ENCODE results near the gene TMCC1. TPM values are rescaled to one million over a fixed set of nuclear protein-coding genes. Genes with fewer than 3 reads are reported as not detected.

The TMCC1 gene
- total RNA-seq, 2 experiments from 2014 or later, result 33.3 to 33.8 TPM

DNA sequence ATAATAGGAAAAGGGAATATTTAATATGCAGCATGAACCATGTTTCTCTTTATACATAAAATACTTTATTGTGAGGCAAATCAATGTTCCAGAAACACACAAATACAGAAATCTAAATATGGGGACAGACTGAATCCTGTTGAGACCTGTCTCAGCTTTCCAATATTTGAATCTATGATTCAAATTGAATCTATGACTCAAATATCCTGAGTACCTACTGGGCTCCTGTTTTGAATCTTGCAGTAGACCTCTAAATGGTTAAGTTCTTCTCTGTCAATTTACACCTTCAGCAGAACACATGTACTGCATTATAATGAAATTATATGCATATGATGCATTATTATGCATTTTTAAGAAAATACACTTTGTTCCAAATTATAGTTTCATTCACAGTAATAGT lies 143.8 kb downstream of the TMCC1 start:
- Mint-ChIP-seq H3K36me3 (ENCODE audit: low read depth) (peaks cover 16% of the 10 kb centered on the region), H3K27me3 (no peaks in the 10 kb centered on the region), H3K27ac (no peak overlapping the region), H3K9me3 (peaks cover 7% of the 10 kb centered on the region), H3K4me1 (ENCODE audit: low read depth) (peaks cover 19% of the 10 kb centered on the region), H3K4me3 (no peak overlapping the region)
- no peaks in the 10 kb centered on the region for H3K27me3 ChIP-seq (ENCODE audit: control insufficient read depth in 1 of 2, insufficient read depth in 2 of 2, low read length in 2 of 2)
- peaks cover 0 to 9% of the 10 kb centered on the region in 2 experiments for H3K9me3 ChIP-seq (ENCODE audit: control insufficient read depth in 1 of 2, insufficient read depth in 1 of 2, low read length in 2 of 2)
- DNase-seq (no peak), ATAC-seq (ENCODE audit: poor library complexity) (no peak)
- H3K36me3 ChIP-seq (ENCODE audit: insufficient read depth, low read length), result no peaks in the 10 kb centered on the region
- intact Hi-C loops (cut with DNase I, micrococcal nuclease), result no loop called here
- H3K4me1 ChIP-seq (ENCODE audit: insufficient read depth, low read length), result no peaks in the 10 kb centered on the region
- ChIA-PET POLR2A (no interaction called here), CTCF (no interaction called here)
- no peak overlapping the region for H3K4me3 ChIP-seq (ENCODE audit: low read length)
- no peak overlapping the region for H3K27ac ChIP-seq (ENCODE audit: low read depth in 1 of 2, low read length in 2 of 2)
- TF ChIP-seq, protein P1, sequence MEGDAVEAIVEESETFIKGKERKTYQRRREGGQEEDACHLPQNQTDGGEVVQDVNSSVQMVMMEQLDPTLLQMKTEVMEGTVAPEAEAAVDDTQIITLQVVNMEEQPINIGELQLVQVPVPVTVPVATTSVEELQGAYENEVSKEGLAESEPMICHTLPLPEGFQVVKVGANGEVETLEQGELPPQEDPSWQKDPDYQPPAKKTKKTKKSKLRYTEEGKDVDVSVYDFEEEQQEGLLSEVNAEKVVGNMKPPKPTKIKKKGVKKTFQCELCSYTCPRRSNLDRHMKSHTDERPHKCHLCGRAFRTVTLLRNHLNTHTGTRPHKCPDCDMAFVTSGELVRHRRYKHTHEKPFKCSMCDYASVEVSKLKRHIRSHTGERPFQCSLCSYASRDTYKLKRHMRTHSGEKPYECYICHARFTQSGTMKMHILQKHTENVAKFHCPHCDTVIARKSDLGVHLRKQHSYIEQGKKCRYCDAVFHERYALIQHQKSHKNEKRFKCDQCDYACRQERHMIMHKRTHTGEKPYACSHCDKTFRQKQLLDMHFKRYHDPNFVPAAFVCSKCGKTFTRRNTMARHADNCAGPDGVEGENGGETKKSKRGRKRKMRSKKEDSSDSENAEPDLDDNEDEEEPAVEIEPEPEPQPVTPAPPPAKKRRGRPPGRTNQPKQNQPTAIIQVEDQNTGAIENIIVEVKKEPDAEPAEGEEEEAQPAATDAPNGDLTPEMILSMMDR (IDR thresholded peaks at IDR 0.05), result no peak

DNA sequence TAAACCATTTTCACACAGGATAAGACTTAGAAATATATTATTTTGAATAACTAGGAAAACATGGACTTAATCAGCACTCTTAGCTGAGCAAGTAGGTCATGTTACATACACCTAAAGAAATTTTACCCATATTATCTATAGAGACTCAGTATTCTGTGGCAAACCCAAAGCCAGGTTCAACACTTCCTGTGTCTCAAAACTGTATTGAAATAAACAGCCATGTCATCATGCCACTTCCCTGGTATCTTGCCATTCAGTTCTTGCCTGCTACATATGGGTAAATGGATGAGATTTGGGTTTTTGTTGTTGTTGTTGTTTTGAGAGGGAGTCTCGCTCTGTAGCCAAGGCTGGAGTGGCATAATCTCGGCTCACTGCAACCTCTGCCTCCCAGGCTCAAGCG lies 145.5 kb downstream of the TMCC1 start:
- TF ChIP-seq, protein P1 (IDR thresholded peaks at IDR 0.05), result no peak
- H3K4me3 Mint-ChIP-seq, result no peak overlapping the region
- no peak for ATAC-seq (ENCODE audit: poor library complexity)
- no peaks in the 10 kb centered on the region for H3K36me3 ChIP-seq (ENCODE audit: insufficient read depth, low read length)
- peaks cover 0 to 5% of the 10 kb centered on the region in 2 experiments for H3K9me3 ChIP-seq (ENCODE audit: control insufficient read depth in 1 of 2, insufficient read depth in 1 of 2, low read length in 2 of 2)
- H3K4me1 Mint-ChIP-seq (ENCODE audit: low read depth), result peaks cover 24% of the 10 kb centered on the region
- peaks cover 4% of the 10 kb centered on the region for H3K9me3 Mint-ChIP-seq
- H3K4me3 ChIP-seq (ENCODE audit: low read length), result no peak overlapping the region
- no peaks in the 10 kb centered on the region for H3K27me3 Mint-ChIP-seq
- no peak for DNase-seq
- no peaks in the 10 kb centered on the region for H3K27me3 ChIP-seq (ENCODE audit: control insufficient read depth in 1 of 2, insufficient read depth in 2 of 2, low read length in 2 of 2)
- no peak overlapping the region for H3K27ac ChIP-seq (ENCODE audit: low read depth in 1 of 2, low read length in 2 of 2)
- H3K36me3 Mint-ChIP-seq (ENCODE audit: low read depth), result peaks cover 5% of the 10 kb centered on the region
- CTCF ChIA-PET, result no interaction called here
- POLR2A ChIA-PET, result no interaction called here
- no peak overlapping the region for H3K27ac Mint-ChIP-seq
- no peaks in the 10 kb centered on the region for H3K4me1 ChIP-seq (ENCODE audit: insufficient read depth, low read length)
- intact Hi-C loops (cut with DNase I, micrococcal nuclease), result no loop called here

DNA sequence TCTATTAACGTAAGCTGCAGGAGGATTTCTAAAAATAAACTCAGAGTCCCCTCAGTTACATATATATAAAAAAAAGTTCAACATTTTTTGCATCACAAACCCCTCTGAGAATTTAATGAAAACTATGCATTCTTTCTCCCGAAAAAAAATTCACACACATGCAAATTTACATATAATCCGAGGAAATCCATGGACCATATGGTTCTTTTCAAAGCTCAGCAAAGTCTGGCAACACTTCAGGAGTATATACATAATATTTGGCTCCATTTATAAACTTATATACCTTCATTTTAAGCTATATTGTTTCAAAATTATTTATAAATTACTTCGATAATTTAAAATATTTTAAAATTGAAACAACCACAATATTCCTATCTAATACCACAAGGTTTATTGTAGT lies 146.4 kb downstream of the TMCC1 start:
- Histone ChIP-seq H3K9me3 (ENCODE audit: control insufficient read depth in 1 of 2, insufficient read depth in 1 of 2, low read length in 2 of 2) (no peaks in the 10 kb centered on the region), H3K27me3 (ENCODE audit: control insufficient read depth in 1 of 2, insufficient read depth in 2 of 2, low read length in 2 of 2) (no peaks in the 10 kb centered on the region), H3K4me1 (ENCODE audit: insufficient read depth, low read length) (no peaks in the 10 kb centered on the region), H3K36me3 (ENCODE audit: insufficient read depth, low read length) (no peaks in the 10 kb centered on the region), H3K27ac (ENCODE audit: low read depth in 1 of 2, low read length in 2 of 2) (no peak overlapping the region), H3K4me3 (ENCODE audit: low read length) (no peak overlapping the region)
- Mint-ChIP-seq H3K27ac (no peak overlapping the region), H3K27me3 (no peaks in the 10 kb centered on the region), H3K9me3 (no peaks in the 10 kb centered on the region), H3K4me3 (no peak overlapping the region), H3K4me1 (ENCODE audit: low read depth) (peaks cover 32% of the 10 kb centered on the region), H3K36me3 (ENCODE audit: low read depth) (no peaks in the 10 kb centered on the region)
- DNase-seq, result no peak
- intact Hi-C loops (cut with DNase I, micrococcal nuclease), result no loop called here
- ChIA-PET CTCF (no interaction called here), POLR2A (no interaction called here)
- TF ChIP-seq, protein P1 (IDR thresholded peaks at IDR 0.05), result no peak
- no peak for ATAC-seq (ENCODE audit: poor library complexity)
